Stimulated activated CD8-positive, alpha-beta memory T cell treated with anti-CD3 and anti-CD28 coated beads, Interleukin-7, amount 100 ng/mL, for 24 hours (primary cell): Measurements from ENCODE around the gene GNAL.
"Not testable (repeated sequence)": the region's sequence is repeated elsewhere in the genome, so short reads cannot be mapped to it uniquely, and the experiment has no call there.

Source experiments
- DNase-seq: peaks from one replicate; pipeline ENCODE4 v3.0.0-alpha.2; 2020; ENCODE audit warnings: low read depth

GNAL gene

DNA sequence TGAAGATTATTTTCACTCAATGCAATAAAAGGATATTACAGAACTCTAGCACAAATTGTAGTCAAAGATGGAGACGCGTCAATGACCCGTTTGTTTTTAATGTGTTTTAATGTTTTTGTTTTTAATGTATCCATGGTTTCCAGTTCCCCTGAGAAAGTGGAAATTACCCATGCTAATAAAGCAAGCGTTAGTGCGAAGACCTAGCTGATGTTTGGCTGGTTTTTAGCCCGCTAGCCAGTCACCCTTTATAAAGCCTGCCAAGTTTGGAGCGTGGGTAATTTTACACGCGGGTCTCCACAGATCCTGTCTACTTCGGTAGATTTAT, 161.7 kb downstream of the GNAL start:
- no peak for DNase-seq

- peak; percentile 97 for DNase-seq
Observed at GRCh38 chr18:11851146-11851805, 162.2 kb downstream of the GNAL start, which contains the start of gene CHMP1B. CHMP1B (plus strand) TSS chr18:11851413; CDS start chr18:11851512, 99 bp downstream.

GRCh38 chr18:11851806-11852337, 162.8 kb downstream of the GNAL start:
- no peak for DNase-seq

GRCh38 chr18:11854554-11854953, 165.5 kb downstream of the GNAL start:
- DNase-seq, result not testable (repeated sequence)

DNA sequence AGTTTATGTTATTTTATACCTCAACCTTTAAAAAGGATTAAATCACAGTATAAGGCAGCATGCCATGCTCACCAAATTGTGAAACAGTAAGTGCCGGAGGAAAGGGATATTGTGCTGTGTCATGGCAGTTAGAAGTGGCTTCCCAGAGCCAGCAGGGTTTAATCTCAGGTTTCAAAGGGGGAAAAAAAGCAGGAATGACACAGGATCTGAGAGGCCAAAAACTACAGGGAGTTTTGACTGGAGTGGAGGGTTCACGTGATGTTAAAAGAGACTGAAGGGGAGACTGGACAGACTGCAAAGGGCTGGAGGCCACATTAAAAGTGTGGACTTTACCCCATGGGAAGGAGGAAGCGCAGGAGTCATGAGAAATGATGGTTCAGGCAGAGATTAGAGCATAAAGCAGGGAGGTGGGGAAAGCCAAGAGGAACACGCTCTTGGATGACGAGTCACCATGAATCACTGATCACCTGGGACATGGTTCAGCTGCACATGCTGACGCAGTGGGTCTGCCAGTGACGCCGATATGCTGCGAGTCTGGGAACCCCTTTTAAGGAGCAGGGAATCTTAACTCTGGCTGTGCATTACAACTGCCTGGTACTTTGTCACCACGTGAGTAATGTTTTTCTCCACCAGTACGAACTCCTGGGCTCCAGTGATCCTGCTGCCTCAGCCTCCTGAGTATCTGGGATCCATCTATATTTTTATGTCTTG, 168.3 kb downstream of the GNAL start:
- DNase-seq, result no peak

GRCh38 chr18:11859282-11859830, 170.3 kb downstream of the GNAL start:
- DNase-seq, result no peak

DNA sequence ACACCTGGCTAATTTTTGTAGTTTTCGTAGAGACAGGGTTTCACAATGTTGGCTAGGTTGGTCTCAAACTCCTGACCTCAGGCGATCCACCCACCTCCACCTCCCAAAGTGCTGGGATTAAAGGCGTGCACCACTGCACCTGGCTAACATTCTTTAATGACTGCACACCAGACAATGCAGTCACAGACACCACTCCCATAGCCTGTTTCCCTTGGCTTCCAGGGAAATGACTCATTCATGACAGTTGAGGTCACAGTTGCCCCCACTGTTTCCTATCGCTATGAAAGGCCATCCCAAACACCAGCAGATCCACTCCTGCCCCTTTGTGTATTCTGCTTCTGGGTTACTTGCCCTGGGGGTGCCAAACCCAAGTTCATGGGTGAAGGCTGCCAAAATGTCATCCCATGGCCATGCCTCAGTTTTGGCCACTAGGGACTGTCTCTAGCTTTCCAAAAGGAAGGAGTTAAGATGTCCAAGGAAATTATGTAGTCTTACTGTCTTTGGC, 170.9 kb downstream of the GNAL start:
- DNase-seq, result no peak

DNA sequence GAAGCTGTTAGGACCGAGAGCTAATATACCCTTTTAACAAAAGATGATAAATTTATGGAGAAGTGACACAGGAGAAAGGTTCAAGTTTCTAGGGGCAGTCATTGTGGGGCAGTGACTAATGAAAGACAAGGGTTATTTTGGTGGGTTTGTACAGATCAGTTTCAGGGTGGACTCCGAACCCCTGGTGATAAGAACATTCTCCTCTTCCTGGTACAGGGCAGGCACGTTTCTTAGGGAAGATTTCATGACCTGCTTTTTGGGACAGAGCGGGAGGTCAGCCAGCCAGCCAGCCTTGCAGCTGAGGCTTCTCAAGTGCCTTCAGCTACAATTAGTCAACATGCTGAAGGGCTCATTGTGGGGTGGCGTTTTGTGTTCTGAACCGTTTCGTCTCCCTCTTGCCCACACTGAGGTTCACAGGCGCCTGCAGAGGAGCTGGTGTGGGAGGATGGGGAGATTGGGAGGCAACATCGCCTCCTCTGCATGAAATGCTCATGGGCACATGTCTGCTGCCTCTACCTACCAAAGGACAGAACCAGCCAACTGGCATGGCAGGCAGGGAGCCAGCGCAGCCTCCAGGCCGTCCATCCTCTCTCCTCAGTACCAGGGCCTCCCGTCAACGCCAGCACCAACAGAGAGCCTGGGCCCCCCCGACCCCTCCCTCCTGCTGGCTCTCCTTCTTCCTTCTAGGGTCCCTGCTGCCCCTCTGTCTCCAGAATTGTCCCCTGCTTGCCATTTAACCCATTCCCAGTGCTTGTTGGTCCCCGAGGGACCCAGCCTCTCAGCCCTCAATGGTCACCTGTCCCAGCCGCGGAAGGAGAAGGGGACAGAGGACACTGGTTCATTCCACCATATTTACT, 171.8 kb downstream of the GNAL start:
- DNase-seq, result no peak

DNA sequence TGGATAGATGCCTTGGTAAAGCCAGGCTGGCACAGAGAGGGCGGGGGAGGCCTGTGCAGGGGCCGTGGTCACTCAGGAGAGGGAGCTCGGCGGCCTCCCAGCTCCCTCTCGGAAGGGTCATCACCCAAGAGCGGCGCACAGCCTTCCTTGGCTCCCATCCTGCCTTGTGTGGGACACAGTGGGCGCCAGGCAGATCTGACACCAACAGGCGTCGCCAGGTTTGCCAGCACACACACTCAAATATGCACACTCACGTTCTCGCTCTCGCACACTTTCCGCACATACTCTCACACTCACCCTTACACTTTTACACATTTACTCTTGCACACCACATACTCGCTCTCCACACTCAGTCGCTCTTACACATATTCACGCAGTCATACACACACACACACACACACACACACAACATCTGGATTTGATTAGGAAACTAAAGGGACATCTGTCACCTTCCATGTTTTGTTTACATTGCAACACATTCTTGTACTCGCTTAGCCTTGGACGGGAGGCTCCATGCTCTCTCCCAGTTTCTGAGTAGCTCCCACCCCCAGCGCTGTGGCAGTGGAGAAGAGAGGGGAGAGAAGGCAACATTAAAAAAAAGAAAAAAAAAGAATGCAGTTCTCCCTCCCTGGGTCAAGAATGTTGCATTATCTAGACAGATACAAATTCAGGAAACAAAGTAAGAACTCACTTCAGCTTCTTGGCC, 172.7 kb downstream of the GNAL start:
- no peak for DNase-seq

- DNase-seq, result no peak
Observed at GRCh38 chr18:11862468-11863137, 173.5 kb downstream of the GNAL start.

- no peak for DNase-seq
Observed at GRCh38 chr18:11864471-11864870, 175.4 kb downstream of the GNAL start.

DNA sequence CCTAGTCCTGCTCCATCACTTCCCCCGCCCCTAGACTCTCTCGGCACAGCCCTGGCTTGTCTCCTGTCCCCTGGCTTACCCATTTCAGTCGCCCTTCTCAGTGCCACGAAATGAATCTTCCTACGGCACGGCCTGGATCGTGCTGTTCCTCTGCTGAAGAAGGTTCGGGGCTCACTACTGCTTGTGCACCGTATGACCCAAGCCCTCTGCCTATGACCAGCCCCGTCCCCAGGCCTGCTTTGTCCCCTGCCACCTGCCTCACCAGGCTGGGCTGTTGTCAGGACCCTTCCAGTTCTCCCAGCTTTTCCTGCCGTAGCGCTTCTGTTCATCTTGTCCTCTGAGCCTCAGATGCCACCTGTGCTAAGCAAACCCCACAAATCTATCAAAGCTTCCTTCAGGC, 176.0 kb downstream of the GNAL start:
- DNase-seq, result no peak

GRCh38 chr18:11866329-11866728, 177.3 kb downstream of the GNAL start:
- no peak for DNase-seq

GRCh38 chr18:11866764-11867163, 177.7 kb downstream of the GNAL start:
- DNase-seq, result no peak

DNA sequence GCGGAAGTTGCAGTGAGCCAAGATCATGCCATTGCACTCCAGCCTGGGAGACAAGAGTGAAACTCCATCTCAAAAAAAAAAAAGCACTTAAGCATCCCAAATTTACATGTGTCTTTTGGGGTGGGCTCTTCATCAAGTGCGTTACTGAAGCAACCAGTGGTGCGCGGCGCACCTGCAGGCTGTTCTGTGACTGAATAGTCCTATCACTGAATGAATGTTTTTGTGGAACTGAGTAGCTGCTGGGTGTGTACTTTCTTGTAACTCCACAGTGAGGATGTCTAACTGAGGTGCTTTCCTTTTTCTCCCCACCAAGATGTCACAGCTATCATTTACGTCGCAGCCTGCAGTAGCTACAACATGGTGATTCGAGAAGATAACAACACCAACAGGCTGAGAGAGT, 179.2 kb downstream of the GNAL start:
- no peak for DNase-seq

- DNase-seq, result no peak
Observed at GRCh38 chr18:11871501-11871900, 182.4 kb downstream of the GNAL start.

DNA sequence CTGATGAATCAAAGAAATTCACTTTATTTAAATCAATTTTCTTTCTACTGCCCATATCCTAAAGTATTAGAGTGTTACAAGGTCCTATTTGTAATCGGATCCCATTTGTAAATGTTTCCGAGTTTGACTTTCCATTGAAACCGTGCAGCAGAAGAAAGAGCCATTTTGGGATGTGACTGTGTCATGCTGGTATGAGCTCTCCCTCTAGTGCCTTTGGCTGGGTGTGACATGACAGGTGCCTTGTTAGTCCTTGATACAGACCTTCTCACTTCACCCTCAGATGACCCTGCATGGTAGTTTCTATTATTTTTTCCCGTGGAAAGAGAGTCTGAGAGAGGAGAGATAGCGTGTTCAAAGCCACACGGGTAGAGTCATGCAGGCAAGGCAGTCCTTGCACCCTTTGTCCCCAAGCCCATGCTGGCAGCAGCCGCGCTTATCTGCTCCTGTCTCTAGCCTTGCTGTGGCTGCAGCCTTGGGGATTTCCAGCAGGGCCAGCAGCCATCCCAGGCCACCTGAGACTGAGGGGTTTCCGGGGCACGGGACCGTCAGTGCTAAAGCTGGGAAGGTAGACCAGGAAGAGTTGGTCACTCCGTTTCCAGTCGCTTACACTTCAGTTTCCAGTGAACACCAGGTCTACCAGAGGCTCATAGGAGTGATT, 183.5 kb downstream of the GNAL start:
- DNase-seq, result no peak

DNA sequence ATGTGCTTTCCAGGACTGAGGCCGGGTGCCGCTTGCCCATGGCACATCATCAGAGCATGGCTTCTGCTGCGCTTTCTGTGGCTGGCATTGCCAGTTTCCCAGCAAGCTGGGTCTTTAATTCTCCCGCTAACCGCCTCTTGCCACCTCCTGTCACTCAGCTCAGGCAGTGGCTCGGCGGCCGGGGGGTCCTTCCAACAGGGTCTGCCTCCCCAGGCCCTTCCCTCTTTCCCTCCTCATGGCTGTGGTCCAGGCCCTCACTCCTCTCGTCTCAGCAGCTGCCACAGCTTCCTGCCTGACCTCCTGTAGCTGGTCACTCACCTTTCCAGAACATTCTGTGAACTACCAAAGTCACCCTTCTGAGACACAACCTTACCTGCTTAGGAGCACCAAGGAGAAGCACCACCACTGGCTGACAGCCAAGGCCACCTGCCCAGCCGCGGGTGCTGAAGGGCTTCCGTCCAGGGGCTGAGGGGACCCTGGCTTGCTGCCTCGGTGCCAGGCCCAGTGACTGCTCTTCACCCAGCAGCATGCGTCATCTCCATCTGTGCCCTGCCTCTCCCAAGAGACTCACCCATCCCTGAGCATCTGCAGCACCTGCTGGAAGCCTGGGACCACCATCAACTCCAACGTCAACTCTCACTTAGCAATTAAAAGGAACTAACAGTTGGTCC, 184.7 kb downstream of the GNAL start:
- DNase-seq, result no peak

GRCh38 chr18:11874676-11875075, 185.6 kb downstream of the GNAL start:
- DNase-seq, result no peak
